Umbilical cord (tissue), 2 donors: ENCODE data around the gene TMEM120B. TPM values are rescaled to one million over a fixed set of nuclear protein-coding genes. Genes with fewer than 3 reads are reported as not detected.
"Not testable (repeated sequence)": the region's sequence is repeated elsewhere in the genome, so short reads cannot be mapped to it uniquely, and the experiment has no call there.

Experiments used
- DNase-seq: peaks from one replicate; pipeline ENCODE4 v3.0.0-alpha.2; 2015; ENCODE audit warnings: low spot score
- total RNA-seq: library from RNA; depleted of rRNA; stranded (reverse); fragments of >200 nt; gene quantifications from one replicate; pipeline ENCODE4 v1.2.3, GENCODE V29; 2014; ENCODE audit warnings: low replicate concordance; ENCODE audit not compliant: insufficient read depth

TMEM120B gene
- total RNA-seq, 1 donor from 2014 or later = 3.1 TPM

DNA sequence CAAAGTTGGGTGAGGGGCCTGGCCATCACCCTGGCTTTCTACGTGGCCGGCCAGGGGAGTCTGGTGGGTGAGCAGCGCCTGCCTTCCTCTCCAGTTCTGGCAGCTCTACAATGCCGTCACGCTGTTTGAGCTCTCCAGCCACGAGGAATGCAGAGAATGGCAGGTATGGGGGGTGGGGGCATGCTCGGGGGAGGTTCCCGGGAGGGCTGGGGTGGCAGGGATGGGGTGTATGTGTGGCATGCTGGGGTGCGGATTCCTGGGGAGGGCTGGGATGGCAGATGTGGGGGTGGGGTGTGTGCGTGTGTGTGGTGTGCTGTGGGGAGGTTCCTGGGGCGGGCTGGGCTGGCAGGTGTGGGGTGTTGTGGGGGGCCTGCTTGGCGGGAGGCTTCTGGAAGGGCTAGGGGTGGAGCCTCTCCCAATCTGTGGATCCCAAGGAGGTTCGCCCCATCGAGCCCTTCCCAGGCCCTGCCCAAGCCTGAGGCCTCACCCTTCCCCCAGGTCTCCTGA lies 62.5 kb downstream of the TMEM120B start:
- DNase-seq = no peak

DNA sequence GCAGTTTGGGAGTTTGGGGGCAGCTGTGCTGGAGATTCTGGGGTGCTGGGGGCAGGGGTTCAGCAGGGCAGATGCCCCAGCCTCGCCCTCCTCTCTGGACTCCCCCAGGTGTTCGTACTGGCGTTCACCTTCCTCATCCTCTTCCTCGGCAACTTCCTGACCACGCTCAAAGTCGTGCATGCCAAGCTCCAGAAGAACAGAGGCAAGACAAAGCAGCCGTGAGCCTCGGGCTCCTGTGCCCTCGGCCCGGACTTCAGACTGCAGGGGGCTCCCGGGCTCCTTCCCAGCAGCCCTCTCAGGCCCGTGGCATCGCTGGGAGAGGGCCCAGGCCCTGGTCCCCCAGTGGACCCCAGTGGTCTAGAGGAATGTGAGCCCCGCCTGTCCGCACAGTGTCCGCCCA lies 62.9 kb downstream of the TMEM120B start:
- no peak for DNase-seq

DNA sequence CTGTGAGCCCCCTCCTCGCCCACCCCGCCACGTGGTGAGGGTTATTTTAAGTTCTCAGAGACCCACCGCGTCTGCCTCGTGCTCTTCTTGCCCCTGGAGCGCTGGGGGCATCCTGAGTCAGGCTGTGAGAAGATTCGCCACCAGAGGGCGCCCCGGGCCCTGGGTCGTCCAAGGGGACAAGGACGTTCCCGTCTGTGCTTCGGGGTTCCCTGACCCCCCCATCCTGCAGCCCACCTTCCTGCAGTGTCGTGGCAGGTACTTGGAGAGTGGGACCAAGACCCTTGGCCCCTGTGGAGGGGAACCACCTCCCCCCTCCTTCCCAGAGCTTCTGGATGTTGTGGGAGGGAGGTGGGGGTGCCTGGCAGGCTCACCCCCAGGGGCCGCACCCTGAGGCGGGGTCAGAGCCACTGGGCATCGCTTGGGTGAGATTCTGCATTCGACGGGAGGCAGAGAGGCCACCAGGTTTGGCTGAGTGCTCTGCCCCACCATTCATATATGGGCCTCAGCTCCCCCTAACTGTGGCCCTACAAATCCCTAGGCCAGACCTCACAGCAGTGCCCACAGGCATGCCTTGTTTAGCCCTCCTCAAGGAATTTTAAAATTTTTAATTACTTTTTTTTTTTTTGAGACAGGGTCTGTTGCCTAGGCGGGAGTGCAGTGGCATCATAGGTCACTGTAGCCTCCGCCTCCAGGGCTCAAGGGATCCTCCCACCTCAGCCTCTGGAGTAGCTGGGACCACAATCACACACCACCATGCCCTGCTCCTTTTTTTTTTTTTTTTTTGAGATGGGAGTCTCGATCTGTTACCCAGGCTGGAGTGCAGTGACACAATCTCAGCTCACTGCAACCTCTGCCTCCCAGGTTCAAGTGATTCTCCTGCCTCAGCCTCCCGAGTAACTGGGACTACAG lies 63.9 kb downstream of the TMEM120B start:
- peak; percentile 62 for DNase-seq

DNA sequence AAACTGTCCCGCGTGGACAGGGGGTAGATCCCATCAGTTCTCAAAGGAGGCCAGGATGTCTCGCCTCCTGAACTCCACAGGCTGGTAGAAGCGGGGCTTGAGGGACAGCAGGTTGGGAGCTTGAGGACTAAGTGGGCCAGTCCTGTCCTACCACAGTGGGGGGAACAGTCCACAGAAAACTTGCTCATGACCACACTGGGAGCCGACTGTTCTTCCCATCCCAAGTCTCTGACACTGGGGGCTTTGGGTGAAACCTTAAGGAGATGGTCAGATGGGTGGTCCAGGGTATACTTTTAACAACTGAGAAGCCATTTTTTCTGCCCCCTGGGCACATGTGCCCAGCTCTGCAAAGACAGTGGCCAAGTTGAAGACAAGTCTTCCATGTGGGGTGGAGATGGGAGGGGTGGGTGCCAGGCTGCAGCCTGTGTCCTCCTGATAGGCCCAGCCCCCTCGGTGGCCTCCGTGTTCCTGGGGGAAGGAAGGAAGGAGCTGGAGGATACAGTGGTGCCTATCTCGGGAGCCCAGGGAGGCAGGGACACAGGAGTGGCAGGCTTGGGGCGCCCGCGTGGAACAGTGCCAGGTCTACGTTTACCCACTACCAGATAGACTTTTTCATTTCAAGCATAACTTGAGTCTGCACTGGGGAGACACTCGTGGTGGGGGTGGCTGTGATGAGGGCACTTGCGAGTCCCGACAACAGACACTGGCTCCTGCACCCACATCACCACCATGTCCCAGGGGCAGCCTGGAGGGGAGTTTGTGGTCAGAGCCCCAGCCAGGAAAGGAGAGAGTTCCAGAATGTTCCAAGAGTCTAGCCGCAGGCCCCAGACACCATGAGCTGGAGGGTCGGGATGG lies 66.2 kb downstream of the TMEM120B start:
- no peak for DNase-seq

DNA sequence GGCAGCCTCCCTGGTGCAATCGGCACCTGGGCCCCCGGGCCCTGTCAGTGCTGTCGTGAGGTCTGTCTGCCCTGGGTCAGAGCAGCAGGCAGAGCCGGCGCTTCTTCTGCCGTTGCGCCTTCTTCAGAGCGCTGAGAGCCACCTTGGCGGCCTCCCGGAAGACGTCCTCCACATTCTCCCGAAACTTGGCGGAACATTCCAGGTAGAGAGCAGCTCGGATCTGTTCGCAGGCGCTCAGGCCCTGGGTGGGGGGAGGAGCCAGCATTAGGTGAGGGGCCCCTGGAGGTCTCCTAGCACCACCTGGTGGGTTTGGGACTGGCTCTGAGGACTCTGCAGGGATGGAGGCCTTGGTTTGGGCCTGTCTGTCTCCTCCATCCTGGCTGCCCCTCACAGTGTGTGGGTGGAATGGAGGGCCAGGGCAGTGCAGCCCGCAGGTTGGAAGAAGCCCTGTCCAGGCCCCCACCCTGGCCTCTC lies 66.9 kb downstream of the TMEM120B start:
- DNase-seq = no peak

DNA sequence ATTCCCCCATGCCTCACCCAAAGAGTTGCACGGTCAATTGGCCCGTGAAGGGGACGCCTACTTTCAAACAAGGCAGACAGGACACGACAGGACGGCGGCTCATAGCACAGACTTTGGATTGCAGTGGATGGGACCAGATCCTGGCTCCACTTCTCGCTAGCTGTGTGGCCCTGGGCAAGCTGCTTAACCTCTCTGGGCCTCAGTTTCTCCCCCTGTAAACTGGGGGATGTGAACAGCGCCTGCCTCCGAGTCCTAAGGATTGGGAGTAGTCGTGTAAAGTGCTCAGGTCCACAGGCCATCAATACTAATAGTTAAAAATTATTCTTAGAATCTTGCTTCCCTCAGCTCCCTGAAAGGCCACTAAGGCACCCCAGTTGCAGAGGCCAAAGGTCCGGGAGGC lies 67.9 kb downstream of the TMEM120B start:
- no peak for DNase-seq

DNA sequence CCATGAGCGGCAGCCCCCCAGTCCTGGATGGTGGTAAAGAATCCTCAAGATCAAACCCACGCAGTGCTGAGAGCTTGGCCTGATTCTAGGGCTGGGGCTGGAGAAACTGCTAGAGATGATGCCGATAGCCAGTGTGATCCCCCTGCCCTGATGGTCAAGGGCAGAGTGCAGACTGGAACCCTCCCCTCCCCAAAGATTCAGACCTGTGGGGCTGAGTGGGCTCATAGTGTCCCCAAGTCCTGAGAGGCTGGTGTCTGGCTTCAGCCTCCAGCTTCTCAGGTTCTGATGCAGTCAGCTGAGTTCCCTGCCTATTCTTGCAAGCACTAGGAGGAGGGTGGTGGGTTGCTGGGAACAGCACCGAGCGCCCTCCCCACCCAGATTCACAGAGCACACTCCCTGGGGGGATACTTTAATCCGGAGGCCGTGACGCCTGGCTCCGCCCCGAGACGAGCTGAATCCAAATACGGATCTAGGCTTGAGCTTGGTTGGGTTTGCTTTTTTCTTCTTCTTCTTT lies 69.0 kb downstream of the TMEM120B start:
- peak; percentile 52 for DNase-seq

DNA sequence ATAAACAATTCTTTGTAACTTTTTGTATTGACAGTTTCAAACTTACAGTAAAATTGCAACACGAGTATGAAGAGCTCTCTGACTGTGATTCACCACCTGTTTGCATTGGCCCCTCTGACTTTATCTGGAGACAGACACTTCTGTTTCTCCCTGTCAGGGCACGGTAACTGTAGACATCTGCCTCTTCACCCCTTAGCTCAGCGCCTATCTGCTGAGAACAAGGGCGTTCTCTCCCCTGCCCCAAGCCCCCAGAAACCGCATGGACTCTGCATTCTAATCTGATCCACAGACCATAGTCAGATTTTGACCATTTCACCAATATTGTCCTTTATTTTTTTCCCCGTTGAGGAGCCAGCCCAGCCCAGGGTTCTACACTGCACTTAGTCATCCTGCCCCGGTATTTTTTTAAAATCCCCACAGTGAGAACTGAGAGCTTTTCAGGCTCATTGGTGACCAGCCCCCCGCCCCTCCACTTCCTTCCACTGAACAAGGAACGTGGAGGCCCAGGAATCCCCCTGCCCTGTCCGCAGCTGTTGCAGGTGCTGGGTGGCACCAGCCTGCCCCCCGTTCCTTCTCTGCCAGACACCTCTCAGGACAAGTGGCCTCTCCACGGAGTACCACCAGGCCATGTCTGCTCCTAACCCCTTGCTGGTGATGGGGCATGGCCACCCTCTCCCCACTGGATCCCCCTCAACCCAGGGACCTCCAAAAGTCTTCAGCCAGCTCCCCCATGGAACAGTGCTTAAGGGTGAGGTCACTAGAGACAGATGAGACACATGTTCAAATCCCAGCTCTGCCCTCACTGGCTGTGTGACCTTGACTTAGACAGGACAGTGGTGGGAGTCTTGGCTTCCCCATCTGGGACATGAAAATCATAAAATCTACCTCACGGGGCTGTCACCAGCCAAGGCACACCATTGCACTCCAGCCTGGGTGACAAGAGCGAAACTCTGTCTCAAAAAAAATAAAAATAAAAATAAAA lies 69.7 kb downstream of the TMEM120B start:
- no peak for DNase-seq

DNA sequence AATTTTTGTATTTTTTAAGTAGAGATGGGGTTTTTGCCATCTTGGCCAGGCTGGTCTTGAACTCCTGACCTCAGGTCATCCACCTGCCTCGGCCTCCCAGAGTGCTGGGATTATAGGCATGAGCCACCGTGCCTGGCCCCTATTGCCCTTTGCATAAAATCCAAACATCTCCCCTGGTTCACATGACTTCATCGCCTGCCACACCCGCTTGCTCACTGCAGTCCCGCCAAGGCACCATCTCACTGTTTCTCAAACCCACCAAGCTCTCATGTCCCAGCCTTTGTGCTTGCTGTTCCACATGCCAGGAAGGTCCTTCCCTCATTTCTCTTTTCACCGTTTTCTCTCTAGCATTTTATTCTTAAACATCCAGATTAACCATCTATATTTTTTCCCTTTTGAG lies 71.2 kb downstream of the TMEM120B start:
- no peak for DNase-seq

DNA sequence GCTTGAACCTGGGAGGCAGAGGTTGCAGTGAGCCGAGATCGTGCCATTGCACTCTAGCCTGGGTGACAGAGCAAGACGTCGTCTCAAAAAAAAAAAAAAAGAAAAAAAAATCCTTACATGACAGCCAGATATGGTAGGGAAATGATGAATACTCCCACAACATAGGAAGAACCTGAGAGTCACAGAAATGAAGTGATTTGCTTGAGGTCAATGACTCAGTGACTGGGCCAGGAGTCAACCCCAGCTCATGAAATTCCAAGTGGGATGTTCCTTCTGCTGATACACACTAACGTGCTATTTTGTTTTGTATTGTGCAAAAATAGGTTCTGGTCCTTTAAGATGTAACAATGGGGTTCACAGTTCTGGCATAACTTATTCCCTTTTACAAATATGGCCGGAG lies 71.9 kb downstream of the TMEM120B start:
- no peak for DNase-seq

DNA sequence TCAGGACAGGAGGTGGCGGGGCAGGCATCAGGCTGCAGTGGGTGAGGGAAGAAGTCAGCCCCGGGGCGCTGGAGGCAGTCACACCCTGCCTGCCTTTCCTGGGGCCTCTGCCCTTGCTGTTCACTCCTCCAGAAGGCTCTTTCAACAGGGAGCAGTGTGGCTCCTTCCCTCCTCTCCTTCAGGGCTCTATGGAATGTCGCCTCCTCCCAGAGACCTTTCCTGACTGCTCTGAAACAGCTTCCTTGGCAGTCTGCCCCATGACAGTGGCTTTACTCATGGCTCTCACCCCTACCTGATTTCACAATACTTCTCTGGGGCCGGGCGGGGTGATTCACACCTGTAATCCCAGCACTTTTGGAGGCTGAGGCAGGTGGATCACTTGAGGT lies 73.9 kb downstream of the TMEM120B start:
- DNase-seq = no peak

DNA sequence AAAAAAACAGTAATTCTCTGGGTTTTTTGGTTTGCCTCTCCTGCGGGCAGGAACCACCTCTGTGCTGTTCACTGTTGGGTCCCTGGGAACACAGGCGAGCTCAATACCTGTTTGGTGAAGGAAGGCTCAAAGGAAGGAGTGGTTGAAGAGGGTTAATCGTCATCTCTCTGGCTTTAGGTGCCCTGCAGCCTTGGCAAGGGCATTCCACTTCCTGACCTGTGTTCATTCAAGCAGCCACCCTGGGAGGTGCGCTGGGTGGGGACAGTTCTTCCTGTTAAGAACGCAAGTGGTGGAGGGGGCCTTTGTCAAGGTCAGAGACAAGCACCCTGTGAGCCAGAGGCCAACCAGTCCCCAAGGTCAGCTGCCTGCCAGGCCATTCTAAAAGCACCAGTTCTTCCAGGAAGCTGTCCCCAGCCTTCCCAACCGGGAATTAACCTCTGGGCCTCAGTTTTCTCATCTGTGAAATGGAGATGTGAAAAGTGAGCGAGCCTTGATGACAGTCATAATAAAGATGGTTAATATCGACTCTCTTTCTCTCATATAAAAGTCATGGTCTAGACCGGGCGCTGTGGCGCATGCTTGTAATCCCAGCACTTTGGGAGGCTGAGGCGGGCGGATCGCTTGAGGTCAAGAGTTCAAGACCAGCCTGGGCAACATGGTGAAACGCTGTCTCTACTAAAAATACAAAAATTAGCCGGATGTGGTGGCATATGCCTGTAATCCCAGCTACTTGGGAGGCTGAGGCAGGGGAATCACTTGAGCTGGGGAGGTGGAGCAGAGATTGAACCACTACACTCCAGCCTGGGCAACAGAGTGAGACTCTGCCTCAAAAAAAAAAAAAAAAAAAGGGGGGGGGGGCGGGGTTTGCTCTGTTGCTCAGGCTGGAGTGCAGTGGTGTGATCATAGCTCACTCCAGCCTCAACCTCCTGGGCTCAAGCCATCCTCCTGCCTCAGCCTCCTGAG lies 74.8 kb downstream of the TMEM120B start:
- DNase-seq = no peak

DNA sequence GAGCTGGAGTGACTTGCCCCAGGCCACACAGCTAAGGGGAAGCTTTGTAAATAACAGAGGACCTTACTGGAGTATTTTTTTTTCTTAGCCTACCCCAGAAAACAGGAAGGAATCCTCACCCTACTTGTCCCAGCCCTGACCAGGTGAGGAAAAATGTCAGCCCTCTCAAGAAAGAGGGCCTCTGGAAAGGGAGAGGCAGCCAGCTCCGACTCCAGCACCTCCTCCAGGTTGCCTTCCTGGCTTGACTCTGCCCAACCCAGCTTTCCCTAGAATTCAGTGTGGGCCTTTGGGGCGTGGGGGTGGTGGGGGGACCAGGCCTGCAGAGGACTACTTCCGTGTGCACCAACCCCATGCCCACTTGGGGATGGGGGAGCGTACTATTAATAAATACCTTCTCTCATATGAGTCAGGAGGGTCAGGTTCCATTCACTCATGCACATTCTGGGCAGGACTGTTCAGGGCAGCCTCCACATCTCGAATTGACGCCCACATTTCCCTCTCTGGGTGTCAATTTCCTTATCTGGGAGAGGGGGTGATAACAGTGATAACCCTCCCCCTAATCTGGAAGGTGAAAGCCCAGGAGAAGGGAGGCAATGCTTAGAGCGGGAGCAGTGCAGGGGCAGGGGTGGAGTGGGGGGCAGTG lies 75.7 kb downstream of the TMEM120B start:
- no peak for DNase-seq

DNA sequence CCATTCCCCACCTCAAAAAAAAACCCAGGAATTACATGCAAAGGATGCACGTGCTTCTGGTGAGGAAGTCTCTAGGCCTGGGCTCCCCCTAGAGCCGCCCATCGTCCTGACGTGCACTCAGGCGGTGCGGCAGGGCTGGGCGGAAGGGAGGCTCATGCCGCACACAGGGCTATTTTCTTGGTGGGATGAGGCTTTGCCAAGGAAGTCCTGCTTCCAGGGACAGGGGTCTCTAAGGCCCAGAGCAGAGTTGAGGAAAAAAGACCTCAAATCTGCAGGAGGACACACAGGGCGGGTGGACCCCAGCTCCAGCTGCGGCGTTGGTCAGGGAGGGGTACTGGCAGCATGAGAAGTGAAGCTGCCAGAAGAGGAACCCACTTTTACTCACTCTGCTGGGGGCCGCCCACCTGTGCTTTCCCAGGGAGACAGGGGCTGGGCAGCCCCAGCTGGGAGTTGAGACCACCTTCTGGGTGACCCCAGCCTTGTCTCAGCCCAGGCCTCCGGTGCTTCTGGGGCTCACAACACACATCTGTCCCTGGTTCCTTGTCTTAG lies 76.8 kb downstream of the TMEM120B start:
- DNase-seq = no peak

DNA sequence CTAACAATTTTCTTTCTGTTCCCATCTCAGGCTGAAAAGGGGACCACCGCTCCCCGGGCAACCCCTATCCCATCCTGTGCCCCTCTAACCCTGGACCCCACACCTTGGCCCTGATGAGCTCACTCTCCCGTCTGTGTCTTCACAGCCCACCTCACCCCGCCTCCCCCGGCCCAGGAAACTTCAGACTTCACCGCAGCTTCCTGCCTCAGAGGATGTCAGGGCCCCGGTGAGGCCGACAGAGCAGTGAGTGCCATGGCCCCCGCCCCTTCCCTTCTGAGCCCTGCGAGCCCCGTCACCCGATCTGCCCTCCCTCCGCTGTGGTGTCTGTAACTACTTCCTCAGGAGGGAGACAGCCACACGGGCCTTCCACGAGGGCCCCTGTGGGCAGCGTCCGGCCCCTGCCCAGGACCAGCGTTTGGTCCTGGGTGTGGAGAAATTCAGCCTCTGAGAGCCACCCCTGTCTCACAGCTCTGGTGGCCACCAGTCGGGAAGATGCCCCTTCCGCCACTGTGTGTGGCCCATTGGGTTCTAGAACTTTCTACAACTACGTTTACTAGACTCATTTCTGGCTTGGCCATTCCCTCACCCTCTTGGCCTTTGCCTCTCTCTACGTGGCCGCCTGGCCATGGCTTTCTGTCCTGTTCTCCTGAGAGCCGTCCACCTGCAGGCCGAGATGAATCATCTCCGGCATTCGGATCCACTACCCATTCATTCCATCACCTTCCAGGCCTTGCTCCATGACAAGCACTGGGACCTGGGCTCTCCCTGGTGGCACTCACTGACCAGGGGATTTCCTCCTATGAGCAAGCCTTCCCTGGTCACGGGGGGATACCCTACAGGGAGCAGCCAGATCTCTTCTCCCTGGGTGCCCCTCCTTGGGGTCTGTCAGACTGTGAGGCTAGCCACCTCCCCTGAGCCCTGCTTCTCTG lies 77.5 kb downstream of the TMEM120B start:
- no peak for DNase-seq

DNA sequence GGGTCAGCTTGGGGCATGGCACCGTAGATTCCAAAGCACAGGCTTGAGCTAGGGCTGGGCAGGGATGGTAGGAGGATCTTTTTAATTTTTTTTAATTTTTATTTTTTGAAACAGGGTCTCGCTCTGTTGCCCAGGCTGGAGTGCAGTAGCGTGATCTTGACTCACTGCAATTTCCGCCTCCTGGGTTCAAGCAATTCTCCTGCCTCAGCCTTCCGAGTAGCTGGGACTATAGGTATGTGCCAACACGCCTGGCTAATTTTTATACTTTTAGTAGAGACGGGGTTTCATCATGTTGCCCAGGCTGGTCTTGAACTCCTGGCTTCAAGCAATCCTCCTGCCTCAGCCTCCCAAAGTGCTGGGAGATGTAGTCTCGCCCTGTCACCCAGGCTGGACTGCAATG lies 78.2 kb downstream of the TMEM120B start:
- DNase-seq = not testable (repeated sequence)

DNA sequence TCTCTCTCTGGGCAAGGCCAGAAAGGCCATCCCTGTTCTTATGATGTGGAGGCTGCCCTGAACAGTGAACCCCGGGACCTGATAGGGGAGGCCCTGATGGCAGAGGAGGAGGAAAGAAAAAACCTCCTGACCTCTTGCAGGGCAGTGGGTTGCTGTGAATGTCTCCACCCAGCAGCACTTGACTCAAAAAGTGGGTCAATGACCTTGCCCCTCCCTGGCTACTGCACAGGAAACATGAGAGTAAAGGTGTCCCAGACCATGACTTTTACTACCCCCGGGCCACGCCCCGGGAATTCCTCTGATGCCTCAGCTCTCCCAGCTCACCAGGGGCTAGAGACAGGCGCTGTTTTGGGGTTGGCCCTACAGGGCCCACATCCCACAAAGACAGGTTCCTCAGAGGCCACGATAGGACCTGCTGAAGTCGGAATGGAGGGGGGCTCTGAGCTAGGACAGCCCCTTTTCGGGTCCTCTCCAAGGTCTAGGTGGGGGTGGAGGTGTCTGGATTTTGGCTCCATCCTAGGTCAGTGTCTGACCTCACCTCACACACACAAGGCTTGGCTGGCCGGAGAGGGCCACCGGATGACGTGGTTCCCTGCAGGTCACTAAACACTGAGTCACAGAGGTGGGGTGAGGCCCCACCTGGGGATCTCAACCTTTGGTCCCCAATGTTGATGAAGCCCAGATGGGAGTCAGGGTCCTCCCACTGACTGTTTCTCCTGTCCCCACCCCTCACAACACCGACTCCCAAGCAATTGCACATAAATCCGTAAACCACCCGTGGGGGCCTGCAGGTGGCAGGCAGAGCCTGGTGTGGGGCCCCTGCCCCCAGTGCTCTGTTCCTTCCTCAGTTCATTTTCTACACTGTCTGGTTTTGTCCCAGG lies 79.4 kb downstream of the TMEM120B start:
- no peak for DNase-seq
